Gastrocnemius medialis (tissue), 4 donors: ENCODE data around the gene FGFRL1. TPM values are rescaled to one million over a fixed set of nuclear protein-coding genes. Genes with fewer than 3 reads are reported as not detected.

ENCODE experiments used
- ATAC-seq, 2 donors: fragments of 150-250 bp; one replicate each; pipeline ENCODE4 v1.9.1; 2016
- DNase-seq, 2 donors: peaks; one replicate each; pipeline ENCODE4 v3.0.0-alpha.2; 2019
- H3K27ac ChIP-seq, 4 donors: fragments of 200-600 bp; sonication (generic); 1 replicate in 1 of 4; 2 replicates in 3 of 4; pipeline ENCODE4 v1.5.1; 2016 to 2018; ENCODE audit warnings: mild to moderate bottlenecking in 2 of 4, moderate library complexity in 1 of 4
- H3K27me3 ChIP-seq, 3 donors: fragments of 200-600 bp; sonication (generic) in 2 of 3; 1 replicate in 1 of 3; 2 replicates in 2 of 3; pipeline versions ENCODE4 v1.5.1 to v1.6.0; 2016 to 2019; ENCODE audit warnings: mild to moderate bottlenecking in 1 of 3, moderate library complexity in 1 of 3
- H3K36me3 ChIP-seq, 2 donors: fragments of 200-600 bp; sonication (generic) in 1 of 2; one replicate each; pipeline ENCODE4 v1.5.1; 2017 to 2018
- H3K4me1 ChIP-seq, 2 donors: fragments of 200-600 bp; sonication (generic) in 1 of 2; one replicate each; pipeline ENCODE4 v1.5.1; 2016 to 2017; ENCODE audit warnings: mild to moderate bottlenecking in 2 of 2
- H3K4me3 ChIP-seq, 4 donors: fragments of 200-600 bp; sonication (generic) in 3 of 4; 1 replicate in 1 of 4; 2 replicates in 3 of 4; pipeline ENCODE4 v1.5.1; 2016 to 2019; ENCODE audit warnings: mild to moderate bottlenecking in 2 of 4
- H3K9me3 ChIP-seq, 3 donors: fragments of 200-600 bp; sonication (generic) in 2 of 3; 1 replicate in 1 of 3; 2 replicates in 2 of 3; pipeline ENCODE4 v1.5.1; 2016 to 2019
- POLR2A ChIP-seq, 2 donors: fragments of 450-650 bp; IDR thresholded peaks; one replicate each; pipeline ENCODE4 v1.6.1; 2017; ENCODE audit warnings: antibody characterized with exemption in 2 of 2, mild to moderate bottlenecking in 2 of 2, moderate library complexity in 2 of 2
- in situ Hi-C, 4 donors: fragments of 200-750 bp; cut with MboI; loops; one replicate each; pipeline versions ENCODE4 v1.15.0 to v1.8.0; 2017; ENCODE audit warnings: low sequenced_read_pairs in 4 of 4
- intact Hi-C: fragments of 100-400 bp; cut with DNase I; formaldehyde crosslinking; loops from one replicate; pipeline ENCODE4 v1.15.1; 2023; ENCODE audit warnings: low total_unique reads
- total RNA-seq, 4 donors: library from RNA; depleted of rRNA; stranded (reverse); fragments of >200 nt; gene quantifications; one replicate each; pipeline versions ENCODE4 v1.1.0 to v1.2.3, GENCODE V29; 2016
- TF ChIP-seq, protein P1 (sequence below), 5 experiments: fragments of 450-650 bp in 3 of 5; fragments of 200-600 bp in 2 of 5; sonication (generic) in 2 of 5; IDR thresholded peaks in 4 of 5; conservative IDR thresholded peaks in 1 of 5; 1 replicate in 4 of 5; 2 replicates in 1 of 5; pipeline ENCODE4 v1.5.1; 2016 to 2019; ENCODE audit warnings: antibody characterized with exemption in 5 of 5, mild to moderate bottlenecking in 3 of 5, moderate library complexity in 3 of 5

Gene FGFRL1
- total RNA-seq, 4 donors from 2014 or later, result 10.4 to 32.4 (median 15.2) TPM

- Histone ChIP-seq H3K36me3 (no peaks in the 10 kb centered on the region), H3K27ac (no peak overlapping the region), H3K4me1 (no peaks in the 10 kb centered on the region), H3K9me3 (no peaks in the 10 kb centered on the region), H3K27me3 (no peaks in the 10 kb centered on the region), H3K4me3 (no peak overlapping the region)
- no peak for ATAC-seq
- intact Hi-C loops (loop anchor here (10.0 kb wide), 1 partner anchor 985 kb away; the partner anchor contains the start of gene NELFA), in situ Hi-C loops (no loop called here)
- TF ChIP-seq, protein P1, sequence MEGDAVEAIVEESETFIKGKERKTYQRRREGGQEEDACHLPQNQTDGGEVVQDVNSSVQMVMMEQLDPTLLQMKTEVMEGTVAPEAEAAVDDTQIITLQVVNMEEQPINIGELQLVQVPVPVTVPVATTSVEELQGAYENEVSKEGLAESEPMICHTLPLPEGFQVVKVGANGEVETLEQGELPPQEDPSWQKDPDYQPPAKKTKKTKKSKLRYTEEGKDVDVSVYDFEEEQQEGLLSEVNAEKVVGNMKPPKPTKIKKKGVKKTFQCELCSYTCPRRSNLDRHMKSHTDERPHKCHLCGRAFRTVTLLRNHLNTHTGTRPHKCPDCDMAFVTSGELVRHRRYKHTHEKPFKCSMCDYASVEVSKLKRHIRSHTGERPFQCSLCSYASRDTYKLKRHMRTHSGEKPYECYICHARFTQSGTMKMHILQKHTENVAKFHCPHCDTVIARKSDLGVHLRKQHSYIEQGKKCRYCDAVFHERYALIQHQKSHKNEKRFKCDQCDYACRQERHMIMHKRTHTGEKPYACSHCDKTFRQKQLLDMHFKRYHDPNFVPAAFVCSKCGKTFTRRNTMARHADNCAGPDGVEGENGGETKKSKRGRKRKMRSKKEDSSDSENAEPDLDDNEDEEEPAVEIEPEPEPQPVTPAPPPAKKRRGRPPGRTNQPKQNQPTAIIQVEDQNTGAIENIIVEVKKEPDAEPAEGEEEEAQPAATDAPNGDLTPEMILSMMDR (IDR thresholded peaks at IDR 0.05 in 4 of 5, conservative IDR thresholded peaks at IDR 0.05 in 1 of 5), result no peak
- TF ChIP-seq POLR2A (IDR thresholded peaks at IDR 0.05), result no peak
- DNase-seq, result no peak
Observed at GRCh38 chr4:1019320-1019719, 7.9 kb downstream of the FGFRL1 start.

- ATAC-seq (no peak), DNase-seq (no peak)
- no peak overlapping the region for H3K27ac ChIP-seq
- no peaks in the 10 kb centered on the region for H3K36me3 ChIP-seq
- no peaks in the 10 kb centered on the region for H3K27me3 ChIP-seq
- in situ Hi-C loops (no loop called here), intact Hi-C loops (loop anchor here (10.0 kb wide), 1 partner anchor 985 kb away; the partner anchor contains the start of gene NELFA)
- no peaks in the 10 kb centered on the region for H3K9me3 ChIP-seq
- no peaks in the 10 kb centered on the region for H3K4me1 ChIP-seq
- TF ChIP-seq, protein P1 (IDR thresholded peaks at IDR 0.05 in 4 of 5, conservative IDR thresholded peaks at IDR 0.05 in 1 of 5), result no peak
- TF ChIP-seq POLR2A (IDR thresholded peaks at IDR 0.05), result no peak
- H3K4me3 ChIP-seq, result no peak overlapping the region
Observed at GRCh38 chr4:1019729-1020470, 8.5 kb downstream of the FGFRL1 start.

DNA sequence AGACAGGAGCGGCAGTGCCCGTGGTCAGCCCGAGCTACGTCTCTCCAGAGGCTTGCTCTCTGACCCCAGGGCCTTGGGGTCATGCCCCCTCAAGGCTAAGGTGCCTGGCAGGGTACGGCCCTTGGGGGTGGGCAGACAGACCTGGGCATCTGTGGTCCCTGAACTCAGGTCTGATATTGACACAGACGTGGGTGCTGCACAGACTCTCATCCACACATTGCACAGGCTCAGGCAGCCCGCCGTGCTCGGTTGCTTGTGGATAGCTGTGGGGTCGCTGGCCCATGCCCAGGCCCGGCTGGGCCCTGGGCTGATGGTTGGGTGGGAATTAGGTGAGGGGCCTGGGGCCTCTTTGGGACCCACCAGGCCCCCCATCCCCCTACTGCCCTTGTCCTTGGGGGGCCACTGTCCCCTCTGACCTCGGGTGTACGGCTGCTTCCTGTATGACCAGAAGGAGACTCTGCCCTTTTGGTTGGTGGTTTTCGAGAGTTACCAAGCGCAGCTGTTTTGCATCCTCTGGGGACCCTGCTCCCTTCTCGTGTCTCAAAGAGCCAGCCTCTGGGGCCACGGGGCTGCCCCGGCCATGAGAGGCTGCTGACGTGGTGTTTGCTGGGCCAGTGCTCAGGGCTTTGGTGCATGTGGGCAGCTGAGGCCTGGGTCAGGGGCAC is 10.1 kb downstream of the FGFRL1 start:
- intact Hi-C loops, result no loop called here
- DNase-seq, result no peak
- no peak overlapping the region for H3K27ac ChIP-seq
- H3K9me3 ChIP-seq, result no peaks in the 10 kb centered on the region
- TF ChIP-seq POLR2A (IDR thresholded peaks at IDR 0.05), result no peak
- TF ChIP-seq, protein P1 (IDR thresholded peaks at IDR 0.05 in 4 of 5, conservative IDR thresholded peaks at IDR 0.05 in 1 of 5), result no peak
- H3K27me3 ChIP-seq, result no peaks in the 10 kb centered on the region
- in situ Hi-C loops, result no loop called here
- H3K4me1 ChIP-seq, result no peaks in the 10 kb centered on the region
- no peak for ATAC-seq
- H3K36me3 ChIP-seq, result peaks cover 0 to 9% of the 10 kb centered on the region in 2 donors
- no peak overlapping the region for H3K4me3 ChIP-seq

DNA sequence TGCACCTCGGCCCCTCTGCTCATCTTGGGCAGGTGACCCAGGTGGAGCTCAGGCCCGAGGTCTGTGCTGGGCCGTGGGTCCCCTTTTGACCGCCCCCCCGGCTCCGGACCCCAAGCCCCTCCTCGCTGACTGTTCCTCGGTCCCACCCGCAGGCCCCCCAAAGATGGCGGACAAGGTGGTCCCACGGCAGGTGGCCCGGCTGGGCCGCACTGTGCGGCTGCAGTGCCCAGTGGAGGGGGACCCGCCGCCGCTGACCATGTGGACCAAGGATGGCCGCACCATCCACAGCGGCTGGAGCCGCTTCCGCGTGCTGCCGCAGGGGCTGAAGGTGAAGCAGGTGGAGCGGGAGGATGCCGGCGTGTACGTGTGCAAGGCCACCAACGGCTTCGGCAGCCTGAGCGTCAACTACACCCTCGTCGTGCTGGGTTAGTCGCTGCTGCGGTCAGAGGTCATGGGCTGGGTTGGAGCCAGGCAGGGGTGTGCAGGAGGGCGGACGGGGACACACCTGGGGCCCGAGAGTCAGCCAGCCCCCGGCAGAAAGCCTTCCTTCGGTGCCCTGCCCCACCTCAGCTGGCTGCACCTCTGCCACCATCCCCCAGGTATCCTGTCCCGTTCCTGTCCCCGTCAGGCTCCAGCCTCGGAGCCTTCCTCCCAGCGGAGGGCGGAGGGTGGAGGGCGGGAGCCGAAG is 10.8 kb downstream of the FGFRL1 start:
- ATAC-seq (no peak), DNase-seq (no peak)
- Histone ChIP-seq H3K27me3 (no peaks in the 10 kb centered on the region), H3K27ac (no peak overlapping the region), H3K9me3 (no peaks in the 10 kb centered on the region), H3K4me1 (no peaks in the 10 kb centered on the region), H3K4me3 (no peak overlapping the region), H3K36me3 (peaks cover 0 to 9% of the 10 kb centered on the region in 2 donors)
- intact Hi-C loops (no loop called here), in situ Hi-C loops (no loop called here)
- no peak for TF ChIP-seq POLR2A (IDR thresholded peaks at IDR 0.05)
- TF ChIP-seq, protein P1 (IDR thresholded peaks at IDR 0.05 in 4 of 5, conservative IDR thresholded peaks at IDR 0.05 in 1 of 5), result no peak
